Omental fat pad (tissue), 4 donors: ENCODE data around the gene SPAG6. TPM values are rescaled to one million over a fixed set of nuclear protein-coding genes. Genes with fewer than 3 reads are reported as not detected.
"Not testable (repeated sequence)": the region's sequence is repeated elsewhere in the genome, so short reads cannot be mapped to it uniquely, and the experiment has no call there.

Source experiments
- ATAC-seq: fragments of 150-250 bp; one replicate; pipeline ENCODE4 v1.9.1; 2016; ENCODE audit warnings: mild to moderate bottlenecking, moderate library complexity; ENCODE audit not compliant: low FRiP score
- DNase-seq: peaks from one replicate; pipeline ENCODE4 v3.0.0-alpha.2; 2019; ENCODE audit warnings: low spot score
- total RNA-seq, 4 donors: library from RNA; depleted of rRNA; stranded (reverse); fragments of >200 nt; gene quantifications; one replicate each; pipeline ENCODE4 v1.1.0, GENCODE V29; 2016
- TF ChIP-seq, protein P1 (sequence below), 3 donors: fragments of 450-650 bp; IDR thresholded peaks; one replicate each; pipeline ENCODE4 v1.5.1; 2016 to 2017; ENCODE audit warnings: antibody characterized with exemption in 3 of 3, mild to moderate bottlenecking in 3 of 3, moderate library complexity in 2 of 3

SPAG6 gene
- total RNA-seq, 4 donors from 2014 or later: not detected

DNA sequence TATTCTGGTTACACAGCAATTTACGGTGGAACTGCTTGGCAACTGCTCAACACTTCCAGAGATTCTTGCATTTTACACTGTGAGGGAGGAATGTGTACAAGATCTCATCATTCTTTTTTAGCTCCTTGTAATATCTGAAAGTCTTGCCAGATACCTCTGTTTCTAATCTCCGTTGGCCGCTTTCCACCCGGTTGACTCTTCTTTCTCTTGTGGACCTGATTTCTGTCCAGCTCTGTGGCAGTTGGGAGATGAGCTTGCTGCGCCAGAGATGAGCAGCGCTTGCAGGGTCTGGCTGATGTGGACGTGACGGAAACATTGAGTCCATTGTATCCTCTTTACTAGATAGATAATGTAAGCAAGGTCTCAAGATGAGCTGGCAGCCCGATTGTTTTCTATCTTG is 27.6 kb downstream of the SPAG6 start:
- ATAC-seq (no peak), DNase-seq (no peak)
- TF ChIP-seq, protein P1, sequence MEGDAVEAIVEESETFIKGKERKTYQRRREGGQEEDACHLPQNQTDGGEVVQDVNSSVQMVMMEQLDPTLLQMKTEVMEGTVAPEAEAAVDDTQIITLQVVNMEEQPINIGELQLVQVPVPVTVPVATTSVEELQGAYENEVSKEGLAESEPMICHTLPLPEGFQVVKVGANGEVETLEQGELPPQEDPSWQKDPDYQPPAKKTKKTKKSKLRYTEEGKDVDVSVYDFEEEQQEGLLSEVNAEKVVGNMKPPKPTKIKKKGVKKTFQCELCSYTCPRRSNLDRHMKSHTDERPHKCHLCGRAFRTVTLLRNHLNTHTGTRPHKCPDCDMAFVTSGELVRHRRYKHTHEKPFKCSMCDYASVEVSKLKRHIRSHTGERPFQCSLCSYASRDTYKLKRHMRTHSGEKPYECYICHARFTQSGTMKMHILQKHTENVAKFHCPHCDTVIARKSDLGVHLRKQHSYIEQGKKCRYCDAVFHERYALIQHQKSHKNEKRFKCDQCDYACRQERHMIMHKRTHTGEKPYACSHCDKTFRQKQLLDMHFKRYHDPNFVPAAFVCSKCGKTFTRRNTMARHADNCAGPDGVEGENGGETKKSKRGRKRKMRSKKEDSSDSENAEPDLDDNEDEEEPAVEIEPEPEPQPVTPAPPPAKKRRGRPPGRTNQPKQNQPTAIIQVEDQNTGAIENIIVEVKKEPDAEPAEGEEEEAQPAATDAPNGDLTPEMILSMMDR (IDR thresholded peaks at IDR 0.05): no peak

DNA sequence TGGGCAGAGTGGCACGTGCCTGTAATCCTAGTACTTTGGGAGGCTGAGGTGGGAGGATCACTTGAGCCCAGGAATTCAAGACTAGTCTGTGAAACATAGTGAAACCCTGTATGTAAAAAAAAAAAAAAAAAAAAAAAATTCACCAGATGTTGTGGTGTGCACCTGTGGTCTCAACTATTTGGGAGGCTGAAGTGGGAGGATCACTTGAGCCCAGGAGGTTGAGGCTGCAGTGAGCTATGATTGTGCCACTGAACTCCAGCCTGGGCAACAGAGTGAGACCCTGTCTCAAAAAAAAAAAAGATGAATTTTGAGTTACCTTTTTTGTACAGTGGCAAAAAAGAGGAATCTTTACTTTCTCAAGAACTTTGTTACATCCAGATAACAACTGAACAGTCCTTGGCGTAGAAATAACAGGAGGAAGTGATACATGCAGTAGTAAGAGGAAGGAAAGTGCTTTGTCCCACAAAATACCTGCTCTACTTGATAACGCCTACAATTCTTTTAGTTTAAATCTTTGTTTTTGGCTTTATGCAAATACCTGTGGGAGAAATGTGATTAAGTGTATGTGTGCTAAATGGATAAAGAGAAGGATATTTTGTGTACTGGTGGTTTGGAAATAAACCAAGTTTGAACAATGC is 29.3 kb downstream of the SPAG6 start:
- DNase-seq: no peak
- TF ChIP-seq, protein P1 (IDR thresholded peaks at IDR 0.05): no peak
- ATAC-seq: no peak

DNA sequence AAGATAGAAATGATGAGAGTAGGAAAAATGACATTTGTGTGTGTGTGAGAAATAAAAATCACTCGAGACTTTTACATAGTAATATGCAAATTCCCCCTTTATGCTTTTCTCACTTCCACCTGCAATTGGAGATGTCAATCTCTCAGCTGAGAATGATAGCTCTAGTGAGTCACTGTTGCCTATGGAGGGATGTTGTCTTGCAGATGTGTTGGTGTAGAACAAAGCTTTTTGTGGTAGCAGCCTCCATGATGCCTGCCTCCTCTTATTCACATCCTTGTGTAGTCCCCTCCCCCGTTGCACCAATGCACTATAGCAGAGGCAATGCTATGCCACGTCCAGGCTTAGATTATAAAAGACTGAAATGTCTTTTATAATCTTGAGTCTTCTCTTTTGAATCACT is 33.8 kb downstream of the SPAG6 start:
- DNase-seq: no peak

DNA sequence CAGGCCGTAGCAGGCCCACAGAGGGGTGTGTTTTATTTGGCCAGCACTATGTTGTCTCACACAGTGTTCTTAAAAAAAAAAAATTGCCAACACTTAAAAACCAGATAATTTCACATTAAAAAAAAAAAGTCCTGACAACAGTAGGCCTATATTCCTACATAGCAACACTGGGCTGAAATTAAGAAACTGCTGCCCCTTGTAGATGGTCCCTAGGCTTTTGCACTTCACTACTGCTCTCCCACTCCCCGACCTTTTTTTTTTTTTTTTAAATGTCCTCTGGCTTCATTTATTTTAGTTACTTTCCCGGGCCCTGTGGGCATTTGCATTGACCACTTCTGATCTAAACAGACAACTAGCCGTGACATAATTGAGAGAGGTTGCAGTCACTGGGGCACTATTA is 36.0 kb downstream of the SPAG6 start:
- DNase-seq (no peak), ATAC-seq (no peak)
- TF ChIP-seq, protein P1 (IDR thresholded peaks at IDR 0.05): no peak

More for the DNA sequence above, 33.8 kb downstream of the SPAG6 start:
- ATAC-seq: no peak
- TF ChIP-seq, protein P1 (IDR thresholded peaks at IDR 0.05): no peak

DNA sequence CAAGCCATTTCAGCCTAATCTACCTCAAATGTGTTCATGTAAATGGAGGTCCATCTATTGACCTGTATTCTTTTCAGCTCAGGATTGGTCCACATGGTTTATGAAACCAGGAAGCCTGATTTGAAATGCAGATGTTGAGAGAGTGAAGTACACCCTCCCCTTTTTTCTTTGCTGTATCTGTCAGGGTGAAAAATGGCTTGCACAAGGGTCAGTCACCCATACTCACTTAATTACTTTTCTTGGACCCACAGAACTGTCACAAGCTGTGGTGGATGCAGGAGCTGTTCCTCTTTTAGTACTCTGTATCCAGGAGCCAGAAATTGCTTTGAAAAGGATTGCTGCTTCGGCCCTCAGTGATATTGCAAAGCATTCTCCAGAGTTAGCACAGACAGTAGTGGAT is 41.2 kb downstream of the SPAG6 start:
- TF ChIP-seq, protein P1 (IDR thresholded peaks at IDR 0.05): no peak
- ATAC-seq: no peak
- DNase-seq: no peak

DNA sequence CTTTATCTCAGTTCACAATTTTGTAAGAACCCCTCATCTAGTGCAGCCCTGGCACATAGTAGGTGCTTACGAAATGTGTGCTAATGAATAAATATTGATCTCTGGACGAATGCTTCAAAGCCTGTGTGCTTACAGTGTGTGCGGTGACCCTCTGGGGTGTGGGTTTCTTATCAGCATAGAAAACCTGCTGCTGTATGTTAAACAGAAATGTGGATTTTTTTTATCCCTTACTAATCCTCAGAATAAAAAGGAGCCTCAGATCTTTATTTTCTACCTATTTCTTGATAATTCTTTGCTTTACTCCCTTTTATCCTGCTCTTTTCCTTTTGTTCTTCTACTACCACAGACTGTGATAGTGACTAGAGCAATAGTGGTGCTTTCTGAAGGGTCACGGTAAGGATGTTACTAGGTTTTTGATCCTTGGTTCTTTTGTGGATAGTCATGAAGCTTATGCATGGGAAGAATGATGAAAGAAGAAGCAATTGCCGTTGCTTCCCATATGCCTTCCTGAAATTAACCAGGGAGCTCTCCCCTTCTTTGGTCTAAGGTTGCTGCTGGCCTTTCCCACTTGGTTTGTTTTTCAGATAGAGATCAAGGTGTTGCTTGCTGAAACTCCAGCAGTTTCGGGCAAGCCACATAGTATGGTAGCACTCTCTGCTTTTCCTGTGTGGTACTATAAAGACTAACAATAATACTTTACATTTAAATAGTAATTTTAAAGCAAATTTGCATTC is 44.7 kb downstream of the SPAG6 start:
- DNase-seq: no peak
- TF ChIP-seq, protein P1 (IDR thresholded peaks at IDR 0.05): no peak
- ATAC-seq: no peak

DNA sequence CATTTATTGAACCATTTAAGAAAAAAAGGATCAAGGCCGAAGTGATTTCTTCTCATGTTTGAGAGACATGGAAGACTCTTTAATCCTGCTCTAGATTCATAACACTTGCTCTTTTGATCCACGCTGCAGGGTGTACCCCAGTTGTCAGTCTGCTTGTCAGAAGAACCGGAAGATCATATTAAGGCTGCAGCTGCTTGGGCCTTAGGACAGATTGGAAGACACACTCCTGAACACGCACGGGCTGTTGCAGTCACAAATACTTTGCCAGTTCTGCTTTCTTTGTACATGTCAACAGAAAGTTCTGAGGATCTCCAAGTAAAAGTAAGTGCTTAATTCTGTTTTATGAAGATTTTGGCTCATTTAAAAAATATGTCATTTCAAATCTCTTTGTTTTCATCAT is 46.3 kb downstream of the SPAG6 start:
- ATAC-seq (no peak), DNase-seq (no peak)
- TF ChIP-seq, protein P1 (IDR thresholded peaks at IDR 0.05): no peak

DNA sequence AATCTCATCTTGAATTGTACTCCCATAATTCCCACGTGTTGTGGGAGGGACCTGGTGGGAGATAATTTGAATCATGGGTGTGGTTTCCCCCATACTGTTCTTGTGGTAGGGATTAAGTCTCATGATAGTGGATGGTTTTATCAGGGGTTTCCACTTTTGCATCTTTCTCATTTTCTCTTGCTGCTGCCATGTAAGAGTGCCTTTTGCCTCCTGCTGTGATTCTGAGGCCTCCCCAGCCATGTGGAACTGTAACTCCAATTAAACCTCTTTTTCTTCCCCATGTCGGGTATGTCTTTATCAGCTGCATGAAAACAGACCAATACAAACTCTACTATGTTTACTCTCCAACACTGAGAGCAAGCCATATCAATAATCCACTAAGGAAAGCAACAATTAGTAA is 50.9 kb downstream of the SPAG6 start:
- DNase-seq, ATAC-seq: not testable (repeated sequence)

DNA sequence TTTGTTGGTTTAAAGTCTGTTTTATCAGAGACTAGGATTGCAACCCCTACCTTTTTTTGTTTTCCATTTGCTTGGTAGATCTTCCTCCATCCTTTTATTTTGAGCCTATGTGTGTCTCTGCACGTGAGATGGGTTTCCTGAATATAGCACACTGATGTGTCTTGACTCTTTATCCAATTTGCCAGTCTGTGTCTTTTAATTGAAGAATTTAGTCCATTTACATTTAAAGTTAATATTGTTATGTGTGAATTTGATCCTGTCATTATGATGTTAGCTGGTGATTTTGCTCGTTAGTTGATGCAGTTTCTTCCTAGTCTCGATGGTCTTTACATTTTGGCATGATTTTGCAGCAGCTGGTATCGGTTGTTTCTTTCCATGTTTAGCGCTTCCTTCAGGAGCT is 61.6 kb downstream of the SPAG6 start:
- DNase-seq, ATAC-seq: not testable (repeated sequence)
